Naive thymus-derived CD8-positive, alpha-beta T cell (primary cell): Measurements from ENCODE around the gene ARHGAP4. TPM values are rescaled to one million over a fixed set of nuclear protein-coding genes. Genes with fewer than 3 reads are reported as not detected.
A peak's percentile ranks its signal among the peaks of the same experiment; 100 is the strongest.

Experiments
- ATAC-seq, 2 donors: fragments of 150-1000 bp; cut with Tn5 transposase in 1 of 2; sonication (Bioruptor Pico), chemical (Tn5 transposase) in 1 of 2; 1 replicate in 1 of 2; 2 replicates in 1 of 2; pipeline ENCODE4 v1.10.0; 2021; ENCODE audit warnings: mild to moderate bottlenecking in 2 of 2, moderate library complexity in 2 of 2
- POLR2A ChIA-PET: fragments of 350-600 bp; sonication (Branson Sonifier 250); formaldehyde crosslinking; loops from one replicate; lab custom pipeline; 2021; ENCODE audit warnings: antibody characterized with exemption; lab: Charles Lee
- DNase-seq, 10 donors: peaks; one replicate each; pipeline versions ENCODE4 v3.0.0 to v3.0.0-alpha.2; 2020 to 2022
- H3K27ac Mint-ChIP-seq, 10 donors: one replicate each; pipeline ENCODE4 v1.8.0; 2020 to 2022; ENCODE audit warnings: mild to moderate bottlenecking in 10 of 10, mixed read lengths in 10 of 10, moderate library complexity in 4 of 10, inconsistent platforms in 1 of 10
- H3K27me3 Mint-ChIP-seq, 5 donors: one replicate each; pipeline ENCODE4 v1.8.0; 2021 to 2022; ENCODE audit warnings: mixed read lengths in 5 of 5
- H3K36me3 Mint-ChIP-seq, 3 donors: one replicate each; pipeline ENCODE4 v1.8.0; 2020 to 2022; ENCODE audit warnings: mixed read lengths in 3 of 3, mild to moderate bottlenecking in 2 of 3, inconsistent platforms in 1 of 3
- H3K4me1 Mint-ChIP-seq, 4 donors: one replicate each; pipeline ENCODE4 v1.8.0; 2021 to 2022; ENCODE audit warnings: mixed read lengths in 4 of 4
- H3K4me3 Mint-ChIP-seq, 10 donors: one replicate each; pipeline ENCODE4 v1.8.0; 2020 to 2022; ENCODE audit warnings: mild to moderate bottlenecking in 10 of 10, mixed read lengths in 10 of 10, moderate library complexity in 6 of 10, inconsistent platforms in 1 of 10
- H3K9me3 Mint-ChIP-seq, 9 donors: one replicate each; pipeline ENCODE4 v1.8.0; 2020 to 2022; ENCODE audit warnings: mixed read lengths in 9 of 9, mild to moderate bottlenecking in 3 of 9, inconsistent platforms in 1 of 9, moderate library complexity in 1 of 9
- polyA plus RNA-seq, 3 donors: library from polyadenylated mRNA; unstranded; fragments of 300-500 nt; fragmentation: Illumina TruSeq; gene quantifications; one replicate each; pipeline ENCODE4 v1.2.3, GENCODE V29; 2021
- total RNA-seq, 8 experiments: library from RNA in 2 of 8; stranded (reverse) in 2 of 8; gene quantifications; one replicate each; pipeline ENCODE4 v1.2.3 and lab custom pipeline; 2021 to 2026

ARHGAP4 gene
- total and polyA plus RNA-seq, 5 experiments from 2014 or later, result 58.9 to 353 (median 112) TPM

GRCh38 chrX:153874366-153875125 lies 51.5 kb downstream of the ARHGAP4 start:
- Mint-ChIP-seq H3K27ac (peak overlapping the region in 2 of 10 donors; percentile 53 to 64), H3K4me1 (peaks cover 11 to 19% (median 15%) of the 10 kb centered on the region in 4 donors), H3K36me3 (no peaks in the 10 kb centered on the region), H3K9me3 (peaks cover 0 to 5% (median 0%) of the 10 kb centered on the region in 9 donors), H3K4me3 (peak overlapping the region in 1 of 10 donors; percentile 39), H3K27me3 (peaks cover 6 to 27% (median 18%) of the 10 kb centered on the region in 5 donors)
- POLR2A ChIA-PET, result no interaction called here
- DNase-seq, result no peak
- ATAC-seq, result no peak

- POLR2A ChIA-PET, result interaction anchor here (0.7 kb wide), 1 partner anchor 11 kb away, joined by 3 read pairs; no protein-coding TSS in a partner anchor
- Mint-ChIP-seq H3K36me3 (no peaks in the 10 kb centered on the region), H3K4me3 (no peak overlapping the region), H3K27ac (no peak overlapping the region), H3K4me1 (peaks cover 8 to 16% (median 13%) of the 10 kb centered on the region in 4 donors), H3K27me3 (peaks cover 4 to 25% (median 14%) of the 10 kb centered on the region in 5 donors), H3K9me3 (peaks cover 0 to 5% (median 0%) of the 10 kb centered on the region in 9 donors)
- no peak for DNase-seq
- ATAC-seq, result no peak
Observed at GRCh38 chrX:153874085-153874365, 52.0 kb downstream of the ARHGAP4 start.

GRCh38 chrX:153873282-153874084 lies 52.6 kb downstream of the ARHGAP4 start:
- no peaks in the 10 kb centered on the region for H3K36me3 Mint-ChIP-seq
- peaks cover 8 to 13% (median 9%) of the 10 kb centered on the region in 4 donors for H3K4me1 Mint-ChIP-seq
- H3K9me3 Mint-ChIP-seq, result peaks cover 0 to 5% (median 0%) of the 10 kb centered on the region in 9 donors
- DNase-seq, result no peak
- H3K27me3 Mint-ChIP-seq, result peaks cover 3 to 22% (median 12%) of the 10 kb centered on the region in 5 donors
- no peak for ATAC-seq
- H3K4me3 Mint-ChIP-seq, result no peak overlapping the region
- peak overlapping the region in 1 of 10 donors; percentile 43 for H3K27ac Mint-ChIP-seq
- POLR2A ChIA-PET, result interaction anchor here (0.7 kb wide), 1 partner anchor 12 kb away, joined by 3 read pairs; no protein-coding TSS in a partner anchor

- DNase-seq (no peak), ATAC-seq (no peak)
- peaks cover 0 to 5% (median 0%) of the 10 kb centered on the region in 9 donors for H3K9me3 Mint-ChIP-seq
- no peak overlapping the region for H3K27ac Mint-ChIP-seq
- H3K4me1 Mint-ChIP-seq, result peaks cover 0 to 3% (median under 1%) of the 10 kb centered on the region in 4 donors
- H3K36me3 Mint-ChIP-seq, result no peaks in the 10 kb centered on the region
- no peak overlapping the region for H3K4me3 Mint-ChIP-seq
- H3K27me3 Mint-ChIP-seq, result peaks cover 0 to 12% (median 8%) of the 10 kb centered on the region in 5 donors
- POLR2A ChIA-PET, result no interaction called here
Observed at GRCh38 chrX:153871946-153872878, 53.9 kb downstream of the ARHGAP4 start.

- no peaks in the 10 kb centered on the region for H3K36me3 Mint-ChIP-seq
- H3K9me3 Mint-ChIP-seq, result peaks cover 0 to 5% (median 0%) of the 10 kb centered on the region in 9 donors
- POLR2A ChIA-PET, result no interaction called here
- no peak for ATAC-seq
- H3K27me3 Mint-ChIP-seq, result peaks cover 0 to 11% (median 7%) of the 10 kb centered on the region in 5 donors
- H3K4me3 Mint-ChIP-seq, result no peak overlapping the region
- no peak for DNase-seq
- H3K4me1 Mint-ChIP-seq, result peaks cover 0 to 3% (median under 1%) of the 10 kb centered on the region in 4 donors
- no peak overlapping the region for H3K27ac Mint-ChIP-seq
Observed at GRCh38 chrX:153871451-153871850, 54.6 kb downstream of the ARHGAP4 start.

GRCh38 chrX:153870791-153871360 lies 55.2 kb downstream of the ARHGAP4 start:
- ATAC-seq, result no peak
- peaks cover 0 to 7% (median 3%) of the 10 kb centered on the region in 5 donors for H3K27me3 Mint-ChIP-seq
- H3K4me1 Mint-ChIP-seq, result peaks cover 0 to 3% (median under 1%) of the 10 kb centered on the region in 4 donors
- H3K4me3 Mint-ChIP-seq, result no peak overlapping the region
- no peaks in the 10 kb centered on the region for H3K36me3 Mint-ChIP-seq
- no peak for DNase-seq
- H3K9me3 Mint-ChIP-seq, result peaks cover 0 to 3% (median 0%) of the 10 kb centered on the region in 9 donors
- no peak overlapping the region for H3K27ac Mint-ChIP-seq
- POLR2A ChIA-PET, result no interaction called here

- Mint-ChIP-seq H3K36me3 (no peaks in the 10 kb centered on the region), H3K4me1 (peaks cover 0 to 1% (median 0%) of the 10 kb centered on the region in 4 donors), H3K27me3 (peaks cover 0 to 4% (median 3%) of the 10 kb centered on the region in 5 donors), H3K27ac (no peak overlapping the region), H3K4me3 (no peak overlapping the region), H3K9me3 (peaks cover 0 to 3% (median 0%) of the 10 kb centered on the region in 9 donors)
- ATAC-seq, result no peak
- DNase-seq, result no peak
- POLR2A ChIA-PET, result no interaction called here
Observed at GRCh38 chrX:153870288-153870690, 55.8 kb downstream of the ARHGAP4 start.

- Mint-ChIP-seq H3K36me3 (no peaks in the 10 kb centered on the region), H3K9me3 (no peaks in the 10 kb centered on the region), H3K4me1 (peaks cover 0 to 1% (median 0%) of the 10 kb centered on the region in 4 donors), H3K27ac (peak overlapping the region in 1 of 10 donors; percentile 71), H3K27me3 (peaks cover 0 to 3% (median under 1%) of the 10 kb centered on the region in 5 donors), H3K4me3 (no peak overlapping the region)
- POLR2A ChIA-PET, result no interaction called here
- no peak for ATAC-seq
- no peak for DNase-seq
Observed at GRCh38 chrX:153869473-153870287, 56.4 kb downstream of the ARHGAP4 start.

- H3K4me1 Mint-ChIP-seq, result peaks cover 0 to 1% (median 0%) of the 10 kb centered on the region in 4 donors
- ATAC-seq (no peak), DNase-seq (no peak)
- POLR2A ChIA-PET, result no interaction called here
- H3K4me3 Mint-ChIP-seq, result no peak overlapping the region
- no peaks in the 10 kb centered on the region for H3K9me3 Mint-ChIP-seq
- H3K27ac Mint-ChIP-seq, result peak overlapping the region in 1 of 10 donors; percentile 71
- H3K36me3 Mint-ChIP-seq, result no peaks in the 10 kb centered on the region
- H3K27me3 Mint-ChIP-seq, result peaks cover 0 to 3% (median 0%) of the 10 kb centered on the region in 5 donors
Observed at GRCh38 chrX:153868576-153869472, 57.2 kb downstream of the ARHGAP4 start.

- no peaks in the 10 kb centered on the region for H3K4me1 Mint-ChIP-seq
- peaks cover 0 to 3% (median 0%) of the 10 kb centered on the region in 5 donors for H3K27me3 Mint-ChIP-seq
- POLR2A ChIA-PET, result no interaction called here
- ATAC-seq (no peak), DNase-seq (no peak)
- no peaks in the 10 kb centered on the region for H3K9me3 Mint-ChIP-seq
- no peaks in the 10 kb centered on the region for H3K36me3 Mint-ChIP-seq
- H3K27ac Mint-ChIP-seq, result no peak overlapping the region
- no peak overlapping the region for H3K4me3 Mint-ChIP-seq
Observed at GRCh38 chrX:153867671-153868070, 58.4 kb downstream of the ARHGAP4 start.
